Mesothelial cell of epicardium (in vitro differentiated cells): ENCODE data around the gene PDE6B. TPM values are rescaled to one million over a fixed set of nuclear protein-coding genes. Genes with fewer than 3 reads are reported as not detected.

ENCODE experiments used
- DNase-seq, 2 experiments: peaks; one replicate each; pipeline ENCODE4 v3.0.0; 2021; ENCODE audit warnings: low spot score in 2 of 2; ENCODE audit not compliant: unreplicated experiment in 2 of 2
- H3K27ac Mint-ChIP-seq: 2 replicates; pipeline ENCODE4 v1.8.0; 2021; ENCODE audit warnings: mixed read lengths
- H3K27me3 Mint-ChIP-seq: 2 replicates; pipeline ENCODE4 v1.8.0; 2021; ENCODE audit warnings: low read depth, mixed read lengths
- H3K36me3 Mint-ChIP-seq: 2 replicates; pipeline ENCODE4 v1.8.0; 2021; ENCODE audit warnings: mixed read lengths
- H3K4me1 Mint-ChIP-seq: 2 replicates; pipeline ENCODE4 v1.8.0; 2021; ENCODE audit warnings: mixed read lengths
- H3K4me3 Mint-ChIP-seq: 2 replicates; pipeline ENCODE4 v1.8.0; 2021; ENCODE audit warnings: mild to moderate bottlenecking, moderate library complexity, mixed read lengths
- H3K9me3 Mint-ChIP-seq: 2 replicates; pipeline ENCODE4 v1.8.0; 2021; ENCODE audit warnings: mixed read lengths
- total RNA-seq: library from RNA; stranded (reverse); gene quantifications from 3 replicates; pipeline ENCODE4 v1.2.1, GENCODE V29; 2021
- TF ChIP-seq, protein P1 (sequence below): fragments of 200-600 bp; sonication (generic); IDR thresholded peaks from one replicate; pipeline ENCODE4 v1.5.0; 2021; ENCODE audit warnings: antibody characterized with exemption; ENCODE audit not compliant: unreplicated experiment

Gene PDE6B
- total RNA-seq, 1 donor from 2014 or later = 11.6 TPM

DNA sequence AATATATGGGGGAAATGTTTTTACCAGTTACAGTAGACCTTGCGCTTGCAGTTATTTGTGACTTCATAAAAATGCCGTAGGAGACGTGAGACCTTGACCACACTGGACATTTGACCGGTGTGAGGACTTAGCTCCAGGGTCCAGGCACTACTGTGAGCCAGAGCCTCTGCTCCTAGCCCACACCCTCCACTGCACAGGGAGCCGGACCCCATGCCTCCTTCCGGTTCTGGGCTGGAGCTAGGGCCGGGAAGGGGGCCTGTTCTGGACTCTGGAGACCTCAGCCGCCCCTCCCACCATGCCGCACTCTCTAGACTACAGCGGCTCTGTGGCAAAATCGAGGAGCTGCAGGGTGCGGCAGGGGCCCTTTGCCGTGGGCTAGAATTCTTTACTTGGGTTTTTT, 85.5 kb downstream of the PDE6B start:
- peaks cover 28% of the 10 kb centered on the region for H3K36me3 Mint-ChIP-seq

DNA sequence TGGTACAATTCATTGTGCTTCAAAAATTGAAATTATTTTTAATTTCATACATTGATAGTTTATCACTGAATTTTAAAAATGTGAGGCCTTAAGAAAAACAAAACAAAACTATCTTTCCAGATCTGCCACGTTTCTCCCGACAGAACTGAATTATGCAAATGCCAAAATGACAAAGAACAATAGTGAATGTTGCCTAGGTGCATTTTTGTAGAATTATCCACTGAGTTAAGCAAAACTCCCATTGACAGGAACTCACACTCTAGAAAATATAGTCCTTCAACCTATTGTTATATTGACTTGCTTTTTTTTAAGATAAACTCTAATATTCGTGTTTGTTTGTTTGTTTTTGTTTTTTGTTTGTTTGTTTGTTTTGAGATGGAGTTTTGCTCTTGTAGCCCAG, 86.7 kb downstream of the PDE6B start:
- Mint-ChIP-seq H3K27ac (no peak overlapping the region), H3K9me3 (no peaks in the 10 kb centered on the region), H3K4me1 (peaks cover 21% of the 10 kb centered on the region), H3K27me3 (no peaks in the 10 kb centered on the region), H3K36me3 (peaks cover 28% of the 10 kb centered on the region), H3K4me3 (no peak overlapping the region)
- DNase-seq = no peak
- TF ChIP-seq, protein P1, sequence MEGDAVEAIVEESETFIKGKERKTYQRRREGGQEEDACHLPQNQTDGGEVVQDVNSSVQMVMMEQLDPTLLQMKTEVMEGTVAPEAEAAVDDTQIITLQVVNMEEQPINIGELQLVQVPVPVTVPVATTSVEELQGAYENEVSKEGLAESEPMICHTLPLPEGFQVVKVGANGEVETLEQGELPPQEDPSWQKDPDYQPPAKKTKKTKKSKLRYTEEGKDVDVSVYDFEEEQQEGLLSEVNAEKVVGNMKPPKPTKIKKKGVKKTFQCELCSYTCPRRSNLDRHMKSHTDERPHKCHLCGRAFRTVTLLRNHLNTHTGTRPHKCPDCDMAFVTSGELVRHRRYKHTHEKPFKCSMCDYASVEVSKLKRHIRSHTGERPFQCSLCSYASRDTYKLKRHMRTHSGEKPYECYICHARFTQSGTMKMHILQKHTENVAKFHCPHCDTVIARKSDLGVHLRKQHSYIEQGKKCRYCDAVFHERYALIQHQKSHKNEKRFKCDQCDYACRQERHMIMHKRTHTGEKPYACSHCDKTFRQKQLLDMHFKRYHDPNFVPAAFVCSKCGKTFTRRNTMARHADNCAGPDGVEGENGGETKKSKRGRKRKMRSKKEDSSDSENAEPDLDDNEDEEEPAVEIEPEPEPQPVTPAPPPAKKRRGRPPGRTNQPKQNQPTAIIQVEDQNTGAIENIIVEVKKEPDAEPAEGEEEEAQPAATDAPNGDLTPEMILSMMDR = no peak

More for the DNA sequence above, 85.5 kb downstream of the PDE6B start:
- Mint-ChIP-seq H3K27me3 (no peaks in the 10 kb centered on the region), H3K27ac (peak overlapping the region; percentile 43), H3K9me3 (no peaks in the 10 kb centered on the region), H3K4me1 (peaks cover 23% of the 10 kb centered on the region), H3K4me3 (no peak overlapping the region)
- TF ChIP-seq, protein P1 = no peak
- DNase-seq = no peak

DNA sequence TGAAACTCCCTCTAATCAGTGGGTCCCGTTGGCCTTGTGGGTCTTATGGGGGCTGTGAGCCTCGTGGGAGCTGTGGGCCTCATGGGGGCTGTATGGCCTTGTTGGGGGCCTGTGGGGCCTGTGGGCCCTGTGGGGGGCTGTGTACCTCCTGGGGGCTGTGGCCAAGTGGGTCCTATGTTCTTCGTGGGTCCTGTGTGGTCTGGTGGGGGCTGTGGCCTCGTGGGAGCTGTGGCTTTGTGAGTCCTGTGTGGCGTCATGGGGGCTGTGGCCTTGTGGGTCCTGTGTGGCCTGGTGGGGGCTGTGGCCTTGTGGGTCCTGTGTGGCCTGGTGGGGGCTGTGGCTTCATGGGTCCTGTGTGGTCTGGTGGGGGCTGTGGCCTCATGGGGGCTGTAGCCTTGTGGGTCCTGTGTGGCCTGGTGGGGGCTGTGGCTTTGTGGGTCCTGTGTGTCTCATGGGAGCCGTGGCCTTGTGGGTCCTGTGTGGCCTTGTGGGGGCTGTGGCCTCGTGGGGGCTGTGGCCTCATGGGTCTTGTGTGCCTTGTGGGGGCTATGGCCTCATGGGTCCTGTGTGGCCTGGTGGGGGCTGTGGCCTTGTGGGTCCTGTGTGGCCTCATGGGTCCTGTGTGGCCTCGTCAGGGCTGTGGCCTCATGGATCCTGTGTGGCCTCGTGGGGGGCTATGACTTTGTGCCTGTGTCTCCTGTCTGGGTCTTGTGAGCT, 87.7 kb downstream of the PDE6B start:
- H3K36me3 Mint-ChIP-seq = peaks cover 28% of the 10 kb centered on the region
- H3K27ac Mint-ChIP-seq = no peak overlapping the region
- no peaks in the 10 kb centered on the region for H3K27me3 Mint-ChIP-seq
- DNase-seq = no peak
- TF ChIP-seq, protein P1 = no peak
- H3K4me1 Mint-ChIP-seq = peaks cover 26% of the 10 kb centered on the region
- H3K9me3 Mint-ChIP-seq = no peaks in the 10 kb centered on the region
- H3K4me3 Mint-ChIP-seq = no peak overlapping the region

DNA sequence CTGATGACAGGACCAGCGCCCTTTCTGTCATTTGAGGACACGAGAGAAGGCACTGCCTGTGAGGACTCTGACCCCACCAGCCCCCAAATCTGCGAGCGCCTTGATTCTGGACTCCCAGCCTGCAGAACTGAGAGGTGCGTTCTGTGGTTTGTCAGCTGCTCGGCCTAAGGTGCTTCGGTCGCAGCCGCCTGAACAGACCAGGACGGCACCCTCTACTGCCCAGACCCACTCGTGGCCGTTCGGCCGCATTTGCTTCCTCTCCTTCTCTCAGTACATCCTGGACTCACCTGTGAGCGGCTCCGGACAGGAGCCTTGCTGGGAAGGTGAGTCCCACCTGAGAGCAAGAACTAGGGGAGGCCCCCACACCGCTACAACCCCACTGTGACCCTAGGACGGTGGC, 88.7 kb downstream of the PDE6B start:
- no peaks in the 10 kb centered on the region for H3K27me3 Mint-ChIP-seq
- no peaks in the 10 kb centered on the region for H3K9me3 Mint-ChIP-seq
- DNase-seq = no peak
- no peak overlapping the region for H3K4me3 Mint-ChIP-seq
- H3K4me1 Mint-ChIP-seq = peaks cover 20% of the 10 kb centered on the region
- H3K36me3 Mint-ChIP-seq = peaks cover 23% of the 10 kb centered on the region
- no peak overlapping the region for H3K27ac Mint-ChIP-seq
- TF ChIP-seq, protein P1 = no peak

DNA sequence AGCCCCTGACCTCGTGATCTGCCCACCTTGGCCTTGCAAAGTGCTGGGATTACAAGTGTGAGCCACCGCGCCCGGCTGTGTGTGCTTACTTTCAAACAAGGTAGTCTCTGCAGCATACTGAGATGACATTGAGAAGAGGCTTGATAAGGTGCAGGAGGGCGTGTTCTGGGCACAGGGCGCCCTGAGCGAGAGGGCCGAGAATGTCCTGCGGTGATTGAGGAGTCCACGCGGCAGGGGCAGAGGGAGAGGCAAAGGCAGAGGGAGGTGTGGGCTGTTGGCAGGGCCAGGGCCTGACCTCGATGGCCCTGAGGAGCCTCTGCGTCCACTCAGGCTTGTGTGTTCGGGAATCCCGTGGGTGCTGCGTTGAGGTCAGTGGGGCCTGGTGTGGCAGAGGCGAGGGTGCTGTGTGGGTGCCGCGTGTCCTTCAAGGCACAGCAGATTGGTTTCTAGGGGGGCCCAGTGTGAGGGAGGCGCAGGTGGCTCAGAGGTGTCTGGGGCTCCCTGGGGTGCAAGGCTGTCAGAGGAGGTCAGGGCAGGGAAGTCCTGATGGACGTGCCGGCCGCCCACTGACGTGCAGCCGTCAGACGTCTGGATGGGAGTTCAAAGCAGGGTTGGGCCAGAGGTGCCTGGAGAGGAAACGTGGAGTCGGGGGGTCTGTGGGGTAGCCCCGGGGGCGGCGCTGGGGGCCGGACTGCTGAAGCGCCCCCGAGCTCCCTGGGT, 92.4 kb downstream of the PDE6B start:
- peak overlapping the region; percentile 9 for H3K27ac Mint-ChIP-seq
- H3K36me3 Mint-ChIP-seq = peaks cover 17% of the 10 kb centered on the region
- TF ChIP-seq, protein P1 = no peak
- DNase-seq = no peak
- H3K4me1 Mint-ChIP-seq = peaks cover 31% of the 10 kb centered on the region
- no peaks in the 10 kb centered on the region for H3K9me3 Mint-ChIP-seq
- H3K27me3 Mint-ChIP-seq = no peaks in the 10 kb centered on the region
- no peak overlapping the region for H3K4me3 Mint-ChIP-seq
